Activated CD8-positive, alpha-beta T cell treated with anti-CD3 and anti-CD28 coated beads for 36 hours (primary cell): ENCODE results near the gene SI. TPM values are rescaled to one million over a fixed set of nuclear protein-coding genes. Genes with fewer than 3 reads are reported as not detected.

Source experiments
- ATAC-seq: fragments of 200-7000 bp; cut with Tn5 transposase; one replicate; pipeline ENCODE4 v1.10.0; 2021; ENCODE audit warnings: mild to moderate bottlenecking, moderate library complexity
- CTCF ChIA-PET: fragments of 350-600 bp; sonication (Branson Sonifier 250); formaldehyde crosslinking; loops from one replicate; lab custom pipeline; 2021; ENCODE audit warnings: antibody characterized with exemption; lab: Charles Lee
- POLR2A ChIA-PET: fragments of 350-600 bp; sonication (Branson Sonifier 250); formaldehyde crosslinking; loops from one replicate; lab custom pipeline; 2021; ENCODE audit warnings: antibody characterized with exemption; lab: Charles Lee
- DNase-seq: peaks from one replicate; pipeline ENCODE4 v3.0.0-alpha.2; 2020
- H3K27ac Mint-ChIP-seq: one replicate; pipeline ENCODE4 v1.8.0; 2021; ENCODE audit warnings: mild to moderate bottlenecking, mixed read lengths
- H3K27me3 Mint-ChIP-seq: one replicate; pipeline ENCODE4 v1.8.0; 2021; ENCODE audit warnings: mixed read lengths
- H3K36me3 Mint-ChIP-seq: one replicate; pipeline ENCODE4 v1.8.0; 2021; ENCODE audit warnings: low read depth, mixed read lengths
- H3K4me1 Mint-ChIP-seq: one replicate; pipeline ENCODE4 v1.8.0; 2021; ENCODE audit warnings: low read depth, mixed read lengths
- H3K4me3 Mint-ChIP-seq: one replicate; pipeline ENCODE4 v1.8.0; 2021; ENCODE audit warnings: mild to moderate bottlenecking, moderate library complexity, mixed read lengths
- H3K9me3 Mint-ChIP-seq: one replicate; pipeline ENCODE4 v1.8.0; 2021; ENCODE audit warnings: mixed read lengths
- intact Hi-C: fragments of 100-400 bp; cut with micrococcal nuclease; formaldehyde crosslinking; loops from one replicate; pipeline ENCODE4 v1.10.0; 2022
- total RNA-seq, 2 experiments: library from RNA; stranded (reverse); gene quantifications; one replicate each; pipeline ENCODE4 v1.2.3, GENCODE V29; 2021
- TF ChIP-seq, protein P1 (sequence below): fragments of 200-600 bp; IDR thresholded peaks from one replicate; pipeline ENCODE4 v1.8.0; 2022; ENCODE audit warnings: antibody characterized with exemption, mild to moderate bottlenecking

Gene SI
- total RNA-seq, 2 experiments from 2014 or later: not detected

DNA sequence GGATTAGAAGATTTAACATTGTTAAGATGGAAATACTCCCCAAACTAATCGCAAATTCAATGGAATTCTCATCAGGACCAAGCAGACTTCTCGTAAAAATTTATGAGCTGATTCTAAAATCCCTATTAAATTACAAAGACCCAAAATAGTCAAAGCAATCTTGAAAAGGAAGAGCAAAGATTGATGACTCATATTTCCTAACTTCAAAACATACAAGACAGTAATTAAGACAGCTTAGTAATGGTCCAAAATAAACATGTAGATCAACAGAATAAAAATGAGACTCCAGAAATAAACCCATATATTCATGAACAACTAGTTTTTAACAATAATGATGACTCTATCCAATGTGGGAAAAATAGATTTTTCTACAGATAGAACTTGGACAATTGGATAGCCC, 148.7 kb downstream of the SI start:
- ChIA-PET POLR2A (no interaction called here), CTCF (no interaction called here)
- Mint-ChIP-seq H3K4me1 (no peaks in the 10 kb centered on the region), H3K36me3 (no peaks in the 10 kb centered on the region), H3K27me3 (no peaks in the 10 kb centered on the region), H3K4me3 (no peak overlapping the region), H3K9me3 (peaks cover 11% of the 10 kb centered on the region), H3K27ac (no peak overlapping the region)
- intact Hi-C loops: no loop called here
- TF ChIP-seq, protein P1, sequence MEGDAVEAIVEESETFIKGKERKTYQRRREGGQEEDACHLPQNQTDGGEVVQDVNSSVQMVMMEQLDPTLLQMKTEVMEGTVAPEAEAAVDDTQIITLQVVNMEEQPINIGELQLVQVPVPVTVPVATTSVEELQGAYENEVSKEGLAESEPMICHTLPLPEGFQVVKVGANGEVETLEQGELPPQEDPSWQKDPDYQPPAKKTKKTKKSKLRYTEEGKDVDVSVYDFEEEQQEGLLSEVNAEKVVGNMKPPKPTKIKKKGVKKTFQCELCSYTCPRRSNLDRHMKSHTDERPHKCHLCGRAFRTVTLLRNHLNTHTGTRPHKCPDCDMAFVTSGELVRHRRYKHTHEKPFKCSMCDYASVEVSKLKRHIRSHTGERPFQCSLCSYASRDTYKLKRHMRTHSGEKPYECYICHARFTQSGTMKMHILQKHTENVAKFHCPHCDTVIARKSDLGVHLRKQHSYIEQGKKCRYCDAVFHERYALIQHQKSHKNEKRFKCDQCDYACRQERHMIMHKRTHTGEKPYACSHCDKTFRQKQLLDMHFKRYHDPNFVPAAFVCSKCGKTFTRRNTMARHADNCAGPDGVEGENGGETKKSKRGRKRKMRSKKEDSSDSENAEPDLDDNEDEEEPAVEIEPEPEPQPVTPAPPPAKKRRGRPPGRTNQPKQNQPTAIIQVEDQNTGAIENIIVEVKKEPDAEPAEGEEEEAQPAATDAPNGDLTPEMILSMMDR: no peak
- DNase-seq (no peak), ATAC-seq (no peak)

Other genes with a start within 250 kb of the SI start
- gene SLITRK3, start 117.9 kb upstream of the SI start, total RNA-seq: not detected